ENCODE data around the gene CYB5R4. TPM values are rescaled to one million over a fixed set of nuclear protein-coding genes. Genes with fewer than 3 reads are reported as not detected.

CYB5R4 gene
- polyA plus RNA-seq, 2 of the 4 experiments (the other 2 are of a cell fraction), result 21.3 to 25.5 TPM

GRCh38 chr6:83884523-83884922, 25.0 kb downstream of the CYB5R4 start (continued):
- TF ChIP-seq MAX (IDR thresholded peaks at IDR 0.05) (no peak), RAD21 (conservative IDR thresholded peaks at IDR 0.05 in 1 of 2, IDR thresholded peaks at IDR 0.05 in 1 of 2) (peak; percentile 77 to 80), SMC3 (IDR thresholded peaks at IDR 0.05) (peak; percentile 72), HMGXB4 (CRISPR knock-in tag; IDR thresholded peaks at IDR 0.05; ENCODE audit: borderline replicate concordance) (no peak), SREBF2 (IDR thresholded peaks at IDR 0.05) (no peak), KDM5A (IDR thresholded peaks at IDR 0.05) (no peak), ZFP36 (IDR thresholded peaks at IDR 0.05; ENCODE audit: borderline replicate concordance, partially characterized antibody) (no peak), E2F6 (IDR thresholded peaks at IDR 0.05; ENCODE audit: borderline replicate concordance, low read depth) (no peak)

GRCh38 chr6:83885984-83886383, 26.5 kb downstream of the CYB5R4 start:
- CTCF ChIA-PET, result interaction anchor here (0.6 to 1.4 kb wide), 3 partner anchors 335 to 689 kb away, joined by 3 to 4 read pairs (median 3); no protein-coding TSS in a partner anchor
- H3K4me3 ChIP-seq, result no peak overlapping the region
- no peak for TF ChIP-seq MYC (IDR thresholded peaks at IDR 0.05; ENCODE audit: borderline replicate concordance, low read length)
- TF ChIP-seq CBX8 (IDR thresholded peaks at IDR 0.05), result no peak
- TF ChIP-seq EHF (CRISPR knock-in tag; IDR thresholded peaks at IDR 0.05), result no peak
- no peak for TF ChIP-seq FOSL2 (IDR thresholded peaks at IDR 0.05)
- no peak for TF ChIP-seq FOSL2 (CRISPR knock-in tag; IDR thresholded peaks at IDR 0.05)
- TF ChIP-seq HMGXB4 (CRISPR knock-in tag; IDR thresholded peaks at IDR 0.05; ENCODE audit: borderline replicate concordance), result no peak
- no peak for TF ChIP-seq SREBF2 (IDR thresholded peaks at IDR 0.05)
- TF ChIP-seq USF2 (IDR thresholded peaks at IDR 0.05), result no peak
- no peak for TF ChIP-seq CHD2 (IDR thresholded peaks at IDR 0.05; ENCODE audit: low read length, partially characterized antibody)
- TF ChIP-seq HES2 (IDR thresholded peaks at IDR 0.05), result no peak
- TF ChIP-seq ELK1 (IDR thresholded peaks at IDR 0.05; ENCODE audit: low read depth, low read length), result no peak
- no peak for TF ChIP-seq KDM1A (IDR thresholded peaks at IDR 0.05; ENCODE audit: low read depth)
- TF ChIP-seq SMC3 (IDR thresholded peaks at IDR 0.05), result no peak
- TF ChIP-seq HOXA7 (CRISPR knock-in tag; IDR thresholded peaks at IDR 0.05), result no peak
- TF ChIP-seq TFCP2L1 (CRISPR knock-in tag; IDR thresholded peaks at IDR 0.05), result no peak
- no peak for TF ChIP-seq HDAC2 (IDR thresholded peaks at IDR 0.05)
- no peak for TF ChIP-seq HOXB13 (CRISPR knock-in tag; IDR thresholded peaks at IDR 0.05; ENCODE audit: low read depth)
- H3K4me1 ChIP-seq, result no peaks in the 10 kb centered on the region
- WGBS (ENCODE audit: missing lambda C conversion rate), result 92% methylated on average over 2 of the region's 2 CpGs
- no peak for DNase-seq (ENCODE audit: low read depth in 1 of 2, low spot score in 1 of 2)
- no peaks in the 10 kb centered on the region for H3K9me3 ChIP-seq
- no peak for FAIRE-seq
- H3K4me2 ChIP-seq, result no peak overlapping the region
- no peak for ATAC-seq
- no peak overlapping the region for H3K27ac ChIP-seq
- POLR2A ChIA-PET, result no interaction called here
